ENCODE data around the gene OR2M3. TPM values are rescaled to one million over a fixed set of nuclear protein-coding genes. Genes with fewer than 3 reads are reported as not detected.

Gene OR2M3
- total RNA-seq, 1 donor from 2014 or later = not detected

DNA sequence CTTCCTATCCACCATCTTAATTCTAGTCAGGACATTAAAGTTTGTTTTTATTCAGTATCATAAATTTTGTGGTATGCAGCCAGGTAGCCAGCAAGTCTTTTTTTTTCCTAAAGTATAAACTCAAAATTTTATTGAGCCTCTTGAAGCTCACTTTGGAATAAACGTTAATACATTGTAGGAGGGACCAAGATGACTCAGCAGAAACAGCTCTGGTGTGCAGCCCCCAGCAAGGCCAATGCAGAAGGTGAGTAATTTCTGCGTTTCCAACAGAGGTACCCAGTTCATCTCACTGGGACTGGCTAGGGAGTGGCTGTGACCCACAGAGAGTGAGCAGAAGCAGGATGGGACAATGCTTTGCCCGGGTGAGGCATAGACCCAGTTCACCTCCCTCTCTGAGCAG lies 9.7 kb upstream of the OR2M3 start:
- Histone ChIP-seq H3K27ac (ENCODE audit: low read depth, low read length) (no peak overlapping the region), H3K9me3 (ENCODE audit: insufficient read depth, low read depth, low read length) (peaks cover 9% of the 10 kb centered on the region), H3K9ac (ENCODE audit: low read length) (no peak overlapping the region), H3K4me2 (ENCODE audit: low read length) (no peak overlapping the region), H3K4me3 (ENCODE audit: insufficient read depth, low read depth, low read length) (no peak overlapping the region), H4K20me1 (ENCODE audit: insufficient read depth, low read length) (no peaks in the 10 kb centered on the region), H2AFZ (ENCODE audit: low read depth, low read length) (no peak overlapping the region), H3K27me3 (ENCODE audit: insufficient read depth, low read length) (no peaks in the 10 kb centered on the region), H3K79me2 (ENCODE audit: insufficient read depth, low read length) (no peaks in the 10 kb centered on the region), H3K4me1 (ENCODE audit: insufficient read depth, low read length) (no peaks in the 10 kb centered on the region), H3K36me3 (ENCODE audit: insufficient read depth, low read length) (no peaks in the 10 kb centered on the region)
- no peak for DNase-seq (ENCODE audit: low read depth)
- FAIRE-seq = no peak
- no peak for TF ChIP-seq EZH2 (IDR thresholded peaks at IDR 0.05; ENCODE audit: insufficient read depth, low read length)
- TF ChIP-seq, protein P1, sequence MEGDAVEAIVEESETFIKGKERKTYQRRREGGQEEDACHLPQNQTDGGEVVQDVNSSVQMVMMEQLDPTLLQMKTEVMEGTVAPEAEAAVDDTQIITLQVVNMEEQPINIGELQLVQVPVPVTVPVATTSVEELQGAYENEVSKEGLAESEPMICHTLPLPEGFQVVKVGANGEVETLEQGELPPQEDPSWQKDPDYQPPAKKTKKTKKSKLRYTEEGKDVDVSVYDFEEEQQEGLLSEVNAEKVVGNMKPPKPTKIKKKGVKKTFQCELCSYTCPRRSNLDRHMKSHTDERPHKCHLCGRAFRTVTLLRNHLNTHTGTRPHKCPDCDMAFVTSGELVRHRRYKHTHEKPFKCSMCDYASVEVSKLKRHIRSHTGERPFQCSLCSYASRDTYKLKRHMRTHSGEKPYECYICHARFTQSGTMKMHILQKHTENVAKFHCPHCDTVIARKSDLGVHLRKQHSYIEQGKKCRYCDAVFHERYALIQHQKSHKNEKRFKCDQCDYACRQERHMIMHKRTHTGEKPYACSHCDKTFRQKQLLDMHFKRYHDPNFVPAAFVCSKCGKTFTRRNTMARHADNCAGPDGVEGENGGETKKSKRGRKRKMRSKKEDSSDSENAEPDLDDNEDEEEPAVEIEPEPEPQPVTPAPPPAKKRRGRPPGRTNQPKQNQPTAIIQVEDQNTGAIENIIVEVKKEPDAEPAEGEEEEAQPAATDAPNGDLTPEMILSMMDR (IDR thresholded peaks at IDR 0.05; ENCODE audit: insufficient read depth, low read depth, low read length) = no peak
- Mint-ChIP-seq H3K36me3 (ENCODE audit: low read depth, unreplicated experiment) (no peaks in the 10 kb centered on the region), H3K27ac (ENCODE audit: unreplicated experiment) (no peak overlapping the region), H3K9me3 (ENCODE audit: unreplicated experiment) (peaks cover 11% of the 10 kb centered on the region), H3K4me1 (ENCODE audit: low read depth, unreplicated experiment) (no peaks in the 10 kb centered on the region), H3K4me3 (ENCODE audit: unreplicated experiment) (no peak overlapping the region), H3K27me3 (ENCODE audit: low read depth, unreplicated experiment) (no peaks in the 10 kb centered on the region)

DNA sequence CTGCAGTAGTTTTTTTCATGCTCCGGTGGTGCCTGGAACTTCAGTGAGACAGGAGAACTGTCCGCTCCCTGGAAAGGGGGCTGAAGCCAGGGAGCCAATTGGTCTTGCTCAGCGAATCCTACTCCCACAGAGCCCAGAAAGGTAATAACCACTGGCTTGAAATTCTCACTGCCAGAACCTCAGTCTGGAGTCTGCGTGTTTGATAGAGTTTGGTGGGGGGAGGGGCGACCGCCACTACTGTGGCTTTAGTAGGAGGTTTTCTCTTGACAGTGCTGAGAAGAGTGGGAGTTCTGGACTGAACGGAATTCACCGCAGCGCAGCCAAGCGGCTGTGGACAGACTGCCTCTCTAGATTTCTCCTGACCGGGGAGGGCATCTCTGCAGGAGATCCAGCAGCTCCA lies 8.0 kb upstream of the OR2M3 start:
- no peak overlapping the region for H3K27ac Mint-ChIP-seq (ENCODE audit: unreplicated experiment)
- H3K9me3 ChIP-seq (ENCODE audit: insufficient read depth, low read depth, low read length) = peaks cover 9% of the 10 kb centered on the region
- FAIRE-seq = no peak

DNA sequence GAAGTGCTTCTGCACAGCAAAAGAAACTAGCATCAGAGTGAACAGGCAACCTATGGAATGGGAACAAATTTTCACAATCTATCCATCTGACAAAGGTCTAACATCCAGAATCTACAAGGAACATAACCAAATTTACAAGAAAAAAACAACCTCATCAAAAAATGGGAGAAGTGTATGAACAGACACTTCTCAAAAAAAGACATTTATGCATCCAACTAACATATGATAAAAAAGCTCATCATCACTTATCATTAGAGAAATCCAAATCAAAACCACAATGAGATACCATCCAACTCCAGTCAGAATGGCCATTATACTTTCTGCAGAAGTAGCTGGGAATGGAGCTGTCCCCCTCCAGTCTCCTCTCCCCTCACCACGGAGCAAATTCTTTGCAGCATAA lies 2.9 kb upstream of the OR2M3 start:
- Histone ChIP-seq H3K4me1 (ENCODE audit: insufficient read depth, low read length) (no peaks in the 10 kb centered on the region), H3K27me3 (ENCODE audit: insufficient read depth, low read length) (no peaks in the 10 kb centered on the region), H3K9me3 (ENCODE audit: insufficient read depth, low read depth, low read length) (no peaks in the 10 kb centered on the region), H3K4me2 (ENCODE audit: low read length) (no peak overlapping the region), H3K27ac (ENCODE audit: low read depth, low read length) (no peak overlapping the region), H3K4me3 (ENCODE audit: insufficient read depth, low read depth, low read length) (no peak overlapping the region), H3K36me3 (ENCODE audit: insufficient read depth, low read length) (no peaks in the 10 kb centered on the region), H3K9ac (ENCODE audit: low read length) (no peak overlapping the region), H2AFZ (ENCODE audit: low read depth, low read length) (no peak overlapping the region), H4K20me1 (ENCODE audit: insufficient read depth, low read length) (no peaks in the 10 kb centered on the region), H3K79me2 (ENCODE audit: insufficient read depth, low read length) (no peaks in the 10 kb centered on the region)
- no peaks in the 10 kb centered on the region for H3K36me3 Mint-ChIP-seq (ENCODE audit: low read depth, unreplicated experiment)
- H3K9me3 Mint-ChIP-seq (ENCODE audit: unreplicated experiment) = peaks cover 12% of the 10 kb centered on the region
- no peak for TF ChIP-seq EZH2 (IDR thresholded peaks at IDR 0.05; ENCODE audit: insufficient read depth, low read length)
- TF ChIP-seq, protein P1 (IDR thresholded peaks at IDR 0.05; ENCODE audit: insufficient read depth, low read depth, low read length) = no peak
- FAIRE-seq (no peak), DNase-seq (ENCODE audit: low read depth) (no peak)
- no peaks in the 10 kb centered on the region for H3K27me3 Mint-ChIP-seq (ENCODE audit: low read depth, unreplicated experiment)
- no peaks in the 10 kb centered on the region for H3K4me1 Mint-ChIP-seq (ENCODE audit: low read depth, unreplicated experiment)
- no peak overlapping the region for H3K4me3 Mint-ChIP-seq (ENCODE audit: unreplicated experiment)
- H3K27ac Mint-ChIP-seq (ENCODE audit: unreplicated experiment) = no peak overlapping the region

More for the DNA sequence above, 8.0 kb upstream of the OR2M3 start:
- no peak overlapping the region for H3K4me3 ChIP-seq (ENCODE audit: insufficient read depth, low read depth, low read length)
- Mint-ChIP-seq H3K36me3 (ENCODE audit: low read depth, unreplicated experiment) (no peaks in the 10 kb centered on the region), H3K4me1 (ENCODE audit: low read depth, unreplicated experiment) (no peaks in the 10 kb centered on the region), H3K27me3 (ENCODE audit: low read depth, unreplicated experiment) (no peaks in the 10 kb centered on the region), H3K4me3 (ENCODE audit: unreplicated experiment) (no peak overlapping the region), H3K9me3 (ENCODE audit: unreplicated experiment) (peaks cover 16% of the 10 kb centered on the region)
- no peaks in the 10 kb centered on the region for H4K20me1 ChIP-seq (ENCODE audit: insufficient read depth, low read length)
- H3K27me3 ChIP-seq (ENCODE audit: insufficient read depth, low read length) = no peaks in the 10 kb centered on the region
- DNase-seq (ENCODE audit: low read depth) = no peak
- H3K9ac ChIP-seq (ENCODE audit: low read length) = no peak overlapping the region
- no peaks in the 10 kb centered on the region for H3K36me3 ChIP-seq (ENCODE audit: insufficient read depth, low read length)
- no peak overlapping the region for H3K27ac ChIP-seq (ENCODE audit: low read depth, low read length)
- no peaks in the 10 kb centered on the region for H3K4me1 ChIP-seq (ENCODE audit: insufficient read depth, low read length)
- H3K4me2 ChIP-seq (ENCODE audit: low read length) = no peak overlapping the region
- no peak for TF ChIP-seq EZH2 (IDR thresholded peaks at IDR 0.05; ENCODE audit: insufficient read depth, low read length)
- TF ChIP-seq, protein P1 (IDR thresholded peaks at IDR 0.05; ENCODE audit: insufficient read depth, low read depth, low read length) = no peak
- no peak overlapping the region for H2AFZ ChIP-seq (ENCODE audit: low read depth, low read length)
- H3K79me2 ChIP-seq (ENCODE audit: insufficient read depth, low read length) = no peaks in the 10 kb centered on the region
